ENCODE data around the gene CDKN1A. TPM values are rescaled to one million over a fixed set of nuclear protein-coding genes. Genes with fewer than 3 reads are reported as not detected.

CDKN1A gene
- polyA plus RNA-seq, 1 donor from 2014 or later, result 23.0 TPM

- Histone ChIP-seq H3K9me2 (ENCODE audit: insufficient read depth, low read length) (no peaks in the 10 kb centered on the region), H3K9ac (ENCODE audit: low read length) (no peak overlapping the region), H3K9me3 (ENCODE audit: low read length) (no peaks in the 10 kb centered on the region), H3K4me3 (ENCODE audit: low read length) (no peak overlapping the region), H3K79me2 (replicated peaks; ENCODE audit: insufficient read depth, low read length) (no peaks in the 10 kb centered on the region), H3K36me3 (ENCODE audit: insufficient read depth, low read length) (no peaks in the 10 kb centered on the region), H3F3A (ENCODE audit: insufficient read depth, low read length, poor library complexity, severe bottlenecking) (no peaks in the 10 kb centered on the region), H4K20me1 (ENCODE audit: insufficient read depth) (no peaks in the 10 kb centered on the region), H3K4me2 (ENCODE audit: low read length) (no peak overlapping the region), H3K27ac (ENCODE audit: low read length) (no peak overlapping the region), H3K27me3 (ENCODE audit: insufficient read depth, low read depth, low read length) (no peaks in the 10 kb centered on the region), H2AFZ (ENCODE audit: low read depth, low read length) (no peak overlapping the region)
- TF ChIP-seq REST (IDR thresholded peaks at IDR 0.05; ENCODE audit: borderline replicate concordance) (no peak), MXI1 (conservative IDR thresholded peaks at IDR 0.05; ENCODE audit: poor library complexity, severe bottlenecking) (no peak), TAF1 (IDR thresholded peaks at IDR 0.05; ENCODE audit: low read depth) (no peak), CTCF (IDR thresholded peaks at IDR 0.05; ENCODE audit: poor library complexity, severe bottlenecking) (no peak), EZH2 (IDR thresholded peaks at IDR 0.05; ENCODE audit: borderline replicate concordance, insufficient read depth, low read length, poor library complexity, severe bottlenecking) (no peak), POLR2AphosphoS5 (IDR thresholded peaks at IDR 0.05) (no peak), EP300 (conservative IDR thresholded peaks at IDR 0.05; ENCODE audit: poor library complexity, severe bottlenecking) (no peak), RAD21 (conservative IDR thresholded peaks at IDR 0.05) (no peak), SMC3 (conservative IDR thresholded peaks at IDR 0.05; ENCODE audit: poor library complexity) (no peak)
These were observed 38.8 kb downstream of the CDKN1A start for GRCh38 chr6:36717231-36717825.

GRCh38 chr6:36717871-36718540, 39.5 kb downstream of the CDKN1A start:
- no peaks in the 10 kb centered on the region for H3K9me2 ChIP-seq (ENCODE audit: insufficient read depth, low read length)
- H3K79me2 ChIP-seq (replicated peaks; ENCODE audit: insufficient read depth, low read length), result no peaks in the 10 kb centered on the region
- H3K4me3 ChIP-seq (ENCODE audit: low read length), result no peak overlapping the region
- no peak overlapping the region for H3K9ac ChIP-seq (ENCODE audit: low read length)
- H3K27ac ChIP-seq (ENCODE audit: low read length), result no peak overlapping the region
- H4K20me1 ChIP-seq (ENCODE audit: insufficient read depth), result no peaks in the 10 kb centered on the region
- no peak overlapping the region for H2AFZ ChIP-seq (ENCODE audit: low read depth, low read length)
- H3K27me3 ChIP-seq (ENCODE audit: insufficient read depth, low read depth, low read length), result no peaks in the 10 kb centered on the region
- H3K4me2 ChIP-seq (ENCODE audit: low read length), result no peak overlapping the region
- H3K9me3 ChIP-seq (ENCODE audit: low read length), result no peaks in the 10 kb centered on the region
- TF ChIP-seq MXI1 (conservative IDR thresholded peaks at IDR 0.05; ENCODE audit: poor library complexity, severe bottlenecking), result no peak
- no peak for TF ChIP-seq POLR2AphosphoS5 (IDR thresholded peaks at IDR 0.05)
- no peak for TF ChIP-seq CTCF (IDR thresholded peaks at IDR 0.05; ENCODE audit: poor library complexity, severe bottlenecking)
- TF ChIP-seq REST (IDR thresholded peaks at IDR 0.05; ENCODE audit: borderline replicate concordance), result no peak
- TF ChIP-seq RAD21 (conservative IDR thresholded peaks at IDR 0.05), result no peak
- H3F3A ChIP-seq (ENCODE audit: insufficient read depth, low read length, poor library complexity, severe bottlenecking), result no peaks in the 10 kb centered on the region
- H3K36me3 ChIP-seq (ENCODE audit: insufficient read depth, low read length), result no peaks in the 10 kb centered on the region

Measured in neural cell (in vitro differentiated cells).